ENCODE data around the gene PIK3IP1. TPM values are rescaled to one million over a fixed set of nuclear protein-coding genes. Genes with fewer than 3 reads are reported as not detected.

PIK3IP1 gene
- total RNA-seq, 1 experiment from 2014 or later, result 0.87 TPM

DNA sequence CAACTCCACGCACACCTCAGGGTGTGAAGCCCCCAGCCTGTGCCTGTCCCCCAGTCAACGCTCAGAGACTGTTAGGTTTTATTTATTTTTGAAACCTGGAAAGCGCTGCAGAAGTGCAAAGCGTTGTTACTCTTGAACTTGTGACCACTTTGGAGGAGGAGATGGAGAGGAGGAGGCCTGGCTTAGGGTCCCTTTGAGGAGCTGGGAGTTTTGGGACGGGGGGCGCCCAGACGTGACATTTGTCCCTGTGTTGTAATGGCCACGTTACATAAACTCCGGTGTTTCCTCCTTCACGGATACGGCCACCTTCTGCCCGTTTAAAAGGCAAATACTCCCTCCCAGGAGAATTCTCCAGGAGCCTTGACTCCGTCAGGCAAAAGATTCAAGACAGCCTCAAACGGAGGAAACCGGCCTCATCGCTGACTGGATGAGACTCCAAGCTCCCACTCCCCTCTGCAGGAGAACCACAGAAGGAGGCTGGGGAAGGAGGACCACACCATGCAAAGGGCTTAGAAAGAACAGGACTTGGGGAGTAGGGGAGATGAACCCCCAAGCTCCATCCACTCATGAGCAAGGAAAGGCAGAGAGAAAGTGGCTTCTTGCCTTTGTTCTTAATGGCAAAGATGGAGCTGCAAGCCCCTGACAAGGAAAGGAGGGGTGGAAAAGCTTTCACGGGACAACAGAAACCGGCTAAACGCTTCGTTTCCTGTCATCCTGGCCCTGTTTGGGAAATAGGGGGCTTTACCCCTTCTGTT is 630 bp downstream of the PIK3IP1 start:
- H2AK5ac ChIP-seq (ENCODE audit: insufficient read length, low read length), result no peak overlapping the region
- peak overlapping the region; percentile 69 to 82 for H3K4me3 Mint-ChIP-seq
- H3K9ac ChIP-seq (ENCODE audit: extremely low read depth, insufficient read length, low read length), result peak overlapping the region; percentile 34
- no peak overlapping the region for H3K14ac ChIP-seq (ENCODE audit: insufficient read depth, low read length)
- H4K91ac ChIP-seq (ENCODE audit: insufficient read length, low read depth, low read length), result no peak overlapping the region
- no peak overlapping the region for H2BK15ac ChIP-seq (ENCODE audit: low read depth, low read length)
- H3K56ac ChIP-seq (ENCODE audit: insufficient read length, low read depth, low read length), result no peak overlapping the region
- peak overlapping the region; percentile 72 for H3K4me2 ChIP-seq (ENCODE audit: insufficient read depth, insufficient read length, low read length)
- peaks cover 25% of the 10 kb centered on the region for H3K27me3 Mint-ChIP-seq (ENCODE audit: low read depth)
- TF ChIP-seq, protein P1, sequence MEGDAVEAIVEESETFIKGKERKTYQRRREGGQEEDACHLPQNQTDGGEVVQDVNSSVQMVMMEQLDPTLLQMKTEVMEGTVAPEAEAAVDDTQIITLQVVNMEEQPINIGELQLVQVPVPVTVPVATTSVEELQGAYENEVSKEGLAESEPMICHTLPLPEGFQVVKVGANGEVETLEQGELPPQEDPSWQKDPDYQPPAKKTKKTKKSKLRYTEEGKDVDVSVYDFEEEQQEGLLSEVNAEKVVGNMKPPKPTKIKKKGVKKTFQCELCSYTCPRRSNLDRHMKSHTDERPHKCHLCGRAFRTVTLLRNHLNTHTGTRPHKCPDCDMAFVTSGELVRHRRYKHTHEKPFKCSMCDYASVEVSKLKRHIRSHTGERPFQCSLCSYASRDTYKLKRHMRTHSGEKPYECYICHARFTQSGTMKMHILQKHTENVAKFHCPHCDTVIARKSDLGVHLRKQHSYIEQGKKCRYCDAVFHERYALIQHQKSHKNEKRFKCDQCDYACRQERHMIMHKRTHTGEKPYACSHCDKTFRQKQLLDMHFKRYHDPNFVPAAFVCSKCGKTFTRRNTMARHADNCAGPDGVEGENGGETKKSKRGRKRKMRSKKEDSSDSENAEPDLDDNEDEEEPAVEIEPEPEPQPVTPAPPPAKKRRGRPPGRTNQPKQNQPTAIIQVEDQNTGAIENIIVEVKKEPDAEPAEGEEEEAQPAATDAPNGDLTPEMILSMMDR (conservative IDR thresholded peaks at IDR 0.05), result no peak
- no peak overlapping the region for H4K8ac ChIP-seq (replicated peaks; ENCODE audit: insufficient read length, low read depth, low read length)
- no peak overlapping the region for H2AFZ ChIP-seq (ENCODE audit: low read length)
- peak overlapping the region; percentile 17 for H2BK12ac ChIP-seq (ENCODE audit: insufficient read length, low read depth, low read length)
- DNase-seq, result no peak
- H3K27ac Mint-ChIP-seq, result peak overlapping the region in 2 of 3 experiments; percentile 68 to 95; a peak in 4 of 7 replicates
- no peak overlapping the region for H4K5ac ChIP-seq (ENCODE audit: insufficient read length, low read depth, low read length)
- H3K27me3 ChIP-seq (ENCODE audit: insufficient read depth, low read length), result peaks cover 2% of the 10 kb centered on the region; the same call in 1 of the 2 replicates
- H2BK5ac ChIP-seq (ENCODE audit: insufficient read length, low read length), result no peak overlapping the region
- no peak overlapping the region for H2BK120ac ChIP-seq (ENCODE audit: low read depth, low read length, poor library complexity, severe bottlenecking)
- WGBS (ENCODE audit: extremely low coverage, insufficient read length, low lambda C conversion rate), result no CpG with 5 or more reads among the region's 20 CpGs
- H3K4me1 ChIP-seq (ENCODE audit: insufficient read depth, low read length), result no peaks in the 10 kb centered on the region; the same call in 1 of the 2 replicates
- no peaks in the 10 kb centered on the region for H3K79me1 ChIP-seq (ENCODE audit: insufficient read depth, low read depth, low read length, poor library complexity, severe bottlenecking)
- no peak overlapping the region for H3K23ac ChIP-seq (ENCODE audit: insufficient read length, low read depth, low read length)
- no peaks in the 10 kb centered on the region for H3K79me2 ChIP-seq (ENCODE audit: insufficient read depth, low read length)
- H3K23me2 ChIP-seq (ENCODE audit: insufficient read length, low read depth, low read length, poor library complexity, severe bottlenecking), result peaks cover 11% of the 10 kb centered on the region
- no peaks in the 10 kb centered on the region; a peak in 1 of 5 replicates for H3K9me3 Mint-ChIP-seq
- H2BK20ac ChIP-seq (ENCODE audit: low read depth, low read length, poor library complexity, severe bottlenecking), result no peak overlapping the region
- no peaks in the 10 kb centered on the region for H4K20me1 ChIP-seq (ENCODE audit: control insufficient read depth, insufficient read depth, insufficient read length)
- no peaks in the 10 kb centered on the region; a peak in 1 of 7 replicates for H3K36me3 Mint-ChIP-seq (ENCODE audit: insufficient read depth in 1 of 3, low read depth in 3 of 3)
- H3K4ac ChIP-seq (ENCODE audit: low read depth, low read length), result no peak overlapping the region
- H3K27ac ChIP-seq (ENCODE audit: insufficient read length, low read depth, low read length), result peak overlapping the region; percentile 7
- no peaks in the 10 kb centered on the region for H3K9me3 ChIP-seq (ENCODE audit: control insufficient read depth, low read depth, low read length)
- H3K4me1 Mint-ChIP-seq, result peaks cover 19 to 26% of the 10 kb centered on the region in 2 experiments
- no peak overlapping the region for H3T11ph ChIP-seq (ENCODE audit: low read length)
- H3K18ac ChIP-seq (ENCODE audit: insufficient read length, low read depth, low read length), result no peak overlapping the region
